Esophagus squamous epithelium (tissue), 5 donors: ENCODE measurements around the gene GAB4. TPM values are rescaled to one million over a fixed set of nuclear protein-coding genes. Genes with fewer than 3 reads are reported as not detected.

Experiments
- DNase-seq: peaks from one replicate; lab custom pipeline; 2025; lab: John Stamatoyannopoulos, UW
- H3K27ac ChIP-seq, 4 donors: fragments of 200-600 bp; sonication (generic); one replicate each; pipeline ENCODE4 v1.5.1; 2016 to 2019; ENCODE audit warnings: mild to moderate bottlenecking in 1 of 4
- H3K27me3 ChIP-seq, 4 donors: fragments of 200-600 bp; sonication (generic); 1 replicate in 3 of 4; 2 replicates in 1 of 4; pipeline versions ENCODE4 v1.5.1 to v1.6.0; 2017 to 2021; ENCODE audit warnings: antibody characterized with exemption in 1 of 4
- H3K36me3 ChIP-seq, 3 donors: fragments of 200-600 bp; sonication (generic); one replicate each; pipeline ENCODE4 v1.5.1; 2016 to 2019
- H3K4me1 ChIP-seq, 3 donors: fragments of 200-600 bp; sonication (generic); one replicate each; pipeline ENCODE4 v1.5.1; 2017 to 2019
- H3K4me3 ChIP-seq, 4 donors: fragments of 200-600 bp; sonication (generic); 1 replicate in 3 of 4; 2 replicates in 1 of 4; pipeline ENCODE4 v1.5.1; 2016 to 2019; ENCODE audit warnings: mild to moderate bottlenecking in 2 of 4, moderate library complexity in 1 of 4
- H3K9me3 ChIP-seq, 3 donors: fragments of 200-600 bp; sonication (generic); one replicate each; pipeline ENCODE4 v1.5.1; 2016 to 2019
- POLR2A ChIP-seq, 4 donors: fragments of 450-650 bp; IDR thresholded peaks; one replicate each; pipeline ENCODE4 v1.6.1; 2017; ENCODE audit warnings: antibody characterized with exemption in 4 of 4, mild to moderate bottlenecking in 4 of 4, moderate library complexity in 3 of 4
- WGBS, 2 donors: methylation state at CpG; one replicate each; pipeline ENCODE4 v1.1.5; 2018; 5-methylcytosine and 5-hydroxymethylcytosine counted together
- intact Hi-C: fragments of 100-400 bp; cut with DNase I; formaldehyde crosslinking; loops from one replicate; pipeline ENCODE4 v1.15.0; 2022
- total RNA-seq, 4 donors: library from RNA; depleted of rRNA; stranded (reverse); fragments of >200 nt; gene quantifications; one replicate each; pipeline ENCODE4 v1.1.0, GENCODE V29; 2016
- TF ChIP-seq, protein P1 (sequence below), 6 experiments: fragments of 450-650 bp in 4 of 6; fragments of 200-600 bp in 2 of 6; sonication (generic) in 2 of 6; IDR thresholded peaks; one replicate each; pipeline ENCODE4 v1.5.1; 2016 to 2019; ENCODE audit warnings: antibody characterized with exemption in 6 of 6, mild to moderate bottlenecking in 4 of 6, moderate library complexity in 4 of 6
- donor health status: DM: yes; HTN: yes; CAD: no.

The GAB4 gene
- total RNA-seq, 4 donors from 2014 or later, result not detected

- Histone ChIP-seq H3K27me3 (peaks cover 0 to 3% (median 0%) of the 10 kb centered on the region in 4 donors), H3K9me3 (no peaks in the 10 kb centered on the region), H3K27ac (no peak overlapping the region), H3K4me3 (no peak overlapping the region), H3K36me3 (no peaks in the 10 kb centered on the region), H3K4me1 (peaks cover 0 to 4% (median 0%) of the 10 kb centered on the region in 3 donors)
- WGBS, 2 donors, result 65 to 93% methylated on average over 3 of the region's 3 CpGs
- intact Hi-C loops, result no loop called here
- no peak for DNase-seq
- TF ChIP-seq, protein P1, sequence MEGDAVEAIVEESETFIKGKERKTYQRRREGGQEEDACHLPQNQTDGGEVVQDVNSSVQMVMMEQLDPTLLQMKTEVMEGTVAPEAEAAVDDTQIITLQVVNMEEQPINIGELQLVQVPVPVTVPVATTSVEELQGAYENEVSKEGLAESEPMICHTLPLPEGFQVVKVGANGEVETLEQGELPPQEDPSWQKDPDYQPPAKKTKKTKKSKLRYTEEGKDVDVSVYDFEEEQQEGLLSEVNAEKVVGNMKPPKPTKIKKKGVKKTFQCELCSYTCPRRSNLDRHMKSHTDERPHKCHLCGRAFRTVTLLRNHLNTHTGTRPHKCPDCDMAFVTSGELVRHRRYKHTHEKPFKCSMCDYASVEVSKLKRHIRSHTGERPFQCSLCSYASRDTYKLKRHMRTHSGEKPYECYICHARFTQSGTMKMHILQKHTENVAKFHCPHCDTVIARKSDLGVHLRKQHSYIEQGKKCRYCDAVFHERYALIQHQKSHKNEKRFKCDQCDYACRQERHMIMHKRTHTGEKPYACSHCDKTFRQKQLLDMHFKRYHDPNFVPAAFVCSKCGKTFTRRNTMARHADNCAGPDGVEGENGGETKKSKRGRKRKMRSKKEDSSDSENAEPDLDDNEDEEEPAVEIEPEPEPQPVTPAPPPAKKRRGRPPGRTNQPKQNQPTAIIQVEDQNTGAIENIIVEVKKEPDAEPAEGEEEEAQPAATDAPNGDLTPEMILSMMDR (IDR thresholded peaks at IDR 0.05), result no peak
These were observed 47.7 kb downstream of the GAB4 start for GRCh38 chr22:16960220-16960883.

DNA sequence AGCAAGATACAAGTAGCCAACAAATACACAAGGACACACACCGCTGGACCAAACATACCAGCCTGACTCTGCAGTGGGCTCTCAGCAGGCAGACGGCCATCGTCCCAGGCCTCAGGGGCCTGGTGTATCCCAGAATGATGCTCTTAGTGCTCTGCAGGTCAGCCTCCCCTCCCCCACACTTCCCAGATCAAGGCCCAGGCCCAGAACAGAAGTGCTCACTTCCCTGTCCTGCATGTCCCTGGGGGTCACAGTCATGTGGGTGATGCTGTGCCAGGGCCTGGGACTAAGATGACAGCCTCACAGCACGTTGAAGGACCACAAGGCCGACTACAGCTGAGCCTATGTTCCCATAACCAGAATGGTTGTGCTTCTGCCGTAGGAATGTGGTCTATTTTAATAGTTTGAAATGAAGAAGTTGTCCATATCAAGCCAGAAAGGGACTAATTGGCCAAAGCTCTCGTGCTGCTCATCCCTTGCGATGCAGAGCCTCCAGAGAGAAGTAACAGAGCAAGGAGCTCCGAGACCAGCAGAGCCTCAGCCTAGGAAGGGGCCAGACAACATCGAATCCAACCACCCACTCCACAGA lies 48.6 kb downstream of the GAB4 start:
- Histone ChIP-seq H3K9me3 (no peaks in the 10 kb centered on the region), H3K27me3 (peaks cover 0 to 3% (median 0%) of the 10 kb centered on the region in 4 donors), H3K27ac (no peak overlapping the region), H3K4me3 (no peak overlapping the region), H3K36me3 (no peaks in the 10 kb centered on the region), H3K4me1 (peaks cover 0 to 4% (median 0%) of the 10 kb centered on the region in 3 donors)
- intact Hi-C loops, result no loop called here
- no peak for DNase-seq
- 74 to 88% methylated on average over 4 to 10 of the region's 10 CpGs for WGBS, 2 donors
- TF ChIP-seq, protein P1 (IDR thresholded peaks at IDR 0.05), result no peak
- no peak for TF ChIP-seq POLR2A (IDR thresholded peaks at IDR 0.05)

DNA sequence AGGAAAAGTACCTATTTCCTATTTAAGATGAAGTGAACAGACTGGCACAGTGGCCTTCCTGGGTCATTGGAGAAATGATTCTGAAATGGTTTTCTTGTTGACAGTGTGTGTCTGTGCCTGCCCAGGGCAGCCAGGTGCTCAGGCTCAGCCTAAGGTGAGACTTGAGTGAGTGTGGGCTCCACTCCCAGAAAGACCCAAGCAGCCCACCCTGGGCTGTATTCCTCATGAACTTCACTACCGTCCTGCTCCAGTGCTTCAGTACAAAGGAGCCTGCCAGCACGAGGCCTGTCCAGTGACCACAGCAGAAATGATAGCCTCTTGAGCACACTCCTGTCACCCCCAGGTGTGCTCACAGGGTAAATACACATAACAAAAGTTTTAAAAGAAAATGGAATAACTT lies 49.5 kb downstream of the GAB4 start:
- H3K4me1 ChIP-seq, result peaks cover 0 to 4% (median 0%) of the 10 kb centered on the region in 3 donors
- intact Hi-C loops, result no loop called here
- DNase-seq, result no peak
- no peaks in the 10 kb centered on the region for H3K9me3 ChIP-seq
- TF ChIP-seq, protein P1 (IDR thresholded peaks at IDR 0.05), result no peak
- no peak for TF ChIP-seq POLR2A (IDR thresholded peaks at IDR 0.05)
- H3K27ac ChIP-seq, result no peak overlapping the region
- peaks cover 0 to 3% (median 0%) of the 10 kb centered on the region in 4 donors for H3K27me3 ChIP-seq
- WGBS, 2 donors, result 60 to 67% methylated on average over 1 of the region's 2 CpGs
- no peaks in the 10 kb centered on the region for H3K36me3 ChIP-seq
- no peak overlapping the region for H3K4me3 ChIP-seq

GRCh38 chr22:16957781-16958180 lies 50.2 kb downstream of the GAB4 start:
- Histone ChIP-seq H3K36me3 (no peaks in the 10 kb centered on the region), H3K4me3 (no peak overlapping the region), H3K9me3 (no peaks in the 10 kb centered on the region), H3K27me3 (peaks cover 0 to 3% (median 0%) of the 10 kb centered on the region in 4 donors), H3K27ac (no peak overlapping the region), H3K4me1 (peaks cover 0 to 4% (median 0%) of the 10 kb centered on the region in 3 donors)
- DNase-seq, result no peak
- TF ChIP-seq POLR2A (IDR thresholded peaks at IDR 0.05), result no peak
- TF ChIP-seq, protein P1 (IDR thresholded peaks at IDR 0.05), result no peak
- 70% methylated on average over 4 of the region's 7 CpGs; no CpG with 5 or more reads in 1 of the 2 donors for WGBS, 2 donors
- intact Hi-C loops, result no loop called here

DNA sequence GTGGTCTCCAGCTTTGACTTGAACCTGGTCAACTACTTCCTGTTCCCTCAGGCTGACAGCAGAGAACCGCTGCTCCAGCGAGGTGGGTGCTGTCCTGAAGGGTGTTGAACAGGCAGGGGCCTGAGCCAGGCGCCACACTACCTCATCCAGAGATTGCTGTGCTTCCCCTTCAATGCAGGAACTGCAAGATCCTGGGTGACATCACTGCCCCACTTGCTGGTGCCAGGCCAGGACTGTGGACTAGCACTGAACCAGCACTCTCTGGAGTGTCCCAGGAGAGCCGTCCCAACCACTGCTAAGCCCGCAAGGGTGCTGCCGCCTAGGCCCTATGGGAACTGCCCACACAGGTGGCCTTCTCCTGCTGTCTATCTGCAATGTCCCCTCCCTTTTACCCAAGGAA lies 51.7 kb downstream of the GAB4 start:
- H3K27me3 ChIP-seq, result peaks cover 0 to 3% (median 0%) of the 10 kb centered on the region in 4 donors
- DNase-seq, result no peak
- no peak overlapping the region for H3K4me3 ChIP-seq
- no peaks in the 10 kb centered on the region for H3K36me3 ChIP-seq
- TF ChIP-seq POLR2A (IDR thresholded peaks at IDR 0.05), result no peak
- TF ChIP-seq, protein P1 (IDR thresholded peaks at IDR 0.05), result no peak
- no peaks in the 10 kb centered on the region for H3K9me3 ChIP-seq
- intact Hi-C loops, result no loop called here
- WGBS, 2 donors, result 70% methylated on average over 2 of the region's 6 CpGs; no CpG with 5 or more reads in 1 of the 2 donors
- H3K27ac ChIP-seq, result no peak overlapping the region
- H3K4me1 ChIP-seq, result peaks cover 0 to 4% (median 0%) of the 10 kb centered on the region in 3 donors
